Measurements from ENCODE around the gene ADK. TPM values are rescaled to one million over a fixed set of nuclear protein-coding genes. Genes with fewer than 3 reads are reported as not detected.
"Not testable (repeated sequence)": the region's sequence is repeated elsewhere in the genome, so short reads cannot be mapped to it uniquely, and the experiment has no call there.

The ADK gene
- total and polyA plus RNA-seq, 8 donors, result 44.8 to 68.6 (median 57.5) TPM

GRCh38 chr10:74450602-74451001 lies 299.6 kb downstream of the ADK start:
- no peaks in the 10 kb centered on the region for H3K4me1 ChIP-seq
- intact Hi-C loops (cut with DNase I), result no loop called here
- DNase-seq, result no peak

GRCh38 chr10:74451127-74451829 lies 300.3 kb downstream of the ADK start:
- no peak for DNase-seq

More at GRCh38 chr10:74450602-74451001, 299.6 kb downstream of the ADK start:
- TF ChIP-seq CTCF (IDR thresholded peaks at IDR 0.05), result no peak
- Histone ChIP-seq H3K27ac (no peak overlapping the region), H3K9me3 (peaks cover 0 to 3% of the 10 kb centered on the region in 2 donors), H3K36me3 (no peaks in the 10 kb centered on the region), H3K4me3 (no peak overlapping the region), H3K27me3 (no peaks in the 10 kb centered on the region)
- no peak for ATAC-seq

GRCh38 chr10:74453169-74453568 lies 302.1 kb downstream of the ADK start:
- H3K9me3 ChIP-seq, result peaks cover 0 to 3% of the 10 kb centered on the region in 2 donors
- H3K4me1 ChIP-seq, result no peaks in the 10 kb centered on the region
- intact Hi-C loops (cut with DNase I), result no loop called here
- DNase-seq (no peak), ATAC-seq (no peak)
- no peak overlapping the region for H3K27ac ChIP-seq
- no peaks in the 10 kb centered on the region for H3K27me3 ChIP-seq
- TF ChIP-seq CTCF (IDR thresholded peaks at IDR 0.05), result no peak
- no peak overlapping the region for H3K4me3 ChIP-seq
- H3K36me3 ChIP-seq, result no peaks in the 10 kb centered on the region

More at GRCh38 chr10:74451127-74451829, 300.3 kb downstream of the ADK start:
- Histone ChIP-seq H3K9me3 (peaks cover 0 to 3% of the 10 kb centered on the region in 2 donors), H3K27me3 (no peaks in the 10 kb centered on the region), H3K27ac (no peak overlapping the region), H3K36me3 (no peaks in the 10 kb centered on the region), H3K4me1 (no peaks in the 10 kb centered on the region), H3K4me3 (no peak overlapping the region)
- intact Hi-C loops (cut with DNase I), result no loop called here
- ATAC-seq, result no peak
- no peak for TF ChIP-seq CTCF (IDR thresholded peaks at IDR 0.05)

GRCh38 chr10:74457478-74457877 lies 306.5 kb downstream of the ADK start:
- intact Hi-C loops (cut with DNase I); H3K4me1 ChIP-seq; H3K9me3 ChIP-seq; H3K36me3 ChIP-seq; H3K27ac ChIP-seq; H3K4me3 ChIP-seq; ATAC-seq; DNase-seq; H3K27me3 ChIP-seq: not testable (repeated sequence)

GRCh38 chr10:74460812-74461211 lies 309.8 kb downstream of the ADK start:
- ATAC-seq (no peak), DNase-seq (peak in 1 of 4 donors; percentile 5)
- intact Hi-C loops (cut with DNase I), result no loop called here

More at GRCh38 chr10:74460812-74461211, 309.8 kb downstream of the ADK start:
- Histone ChIP-seq H3K27ac (no peak overlapping the region), H3K36me3 (no peaks in the 10 kb centered on the region), H3K4me3 (no peak overlapping the region), H3K4me1 (no peaks in the 10 kb centered on the region), H3K9me3 (no peaks in the 10 kb centered on the region), H3K27me3 (no peaks in the 10 kb centered on the region)
- TF ChIP-seq CTCF (IDR thresholded peaks at IDR 0.05), result no peak
